Keratinocyte (primary cell): Measurements from ENCODE around the gene ME1. TPM values are rescaled to one million over a fixed set of nuclear protein-coding genes. Genes with fewer than 3 reads are reported as not detected.
A peak's percentile ranks its signal among the peaks of the same experiment; 100 is the strongest.

ENCODE experiments used
- DNase-seq: peaks from one replicate; pipeline ENCODE4 v3.0.0-alpha.2; 2011; ENCODE audit warnings: low read depth, missing footprints, low spot score
- FAIRE-seq: peaks from 2 replicates; lab custom pipeline; 2011; peaks lifted over from hg19 to GRCh38; lab: Jason Lieb, UNC
- H2AFZ ChIP-seq: 2 replicates; pipeline ENCODE4 v1.6.0; 2012; ENCODE audit warnings: low read length, control low read depth, inconsistent platforms; ENCODE audit not compliant: control insufficient read depth
- H3K27ac ChIP-seq: 2 replicates; pipeline ENCODE4 v1.5.1; 2011; ENCODE audit warnings: low read length; ENCODE audit not compliant: control insufficient read depth, insufficient read depth
- H3K27me3 ChIP-seq: 3 replicates; pipeline ENCODE4 v1.6.0; 2011; ENCODE audit warnings: low read length; ENCODE audit not compliant: control insufficient read depth, insufficient read depth; ENCODE audit errors: extremely low read depth
- H3K36me3 ChIP-seq, 2 experiments: 2 replicates in 1 of 2; 3 replicates in 1 of 2; pipeline ENCODE4 v1.5.1; 2011; ENCODE audit warnings: low read length in 2 of 2, mild to moderate bottlenecking in 1 of 2; ENCODE audit not compliant: control insufficient read depth in 2 of 2, insufficient read depth in 2 of 2; ENCODE audit errors: extremely low read depth in 1 of 2
- H3K4me1 ChIP-seq: 3 replicates; pipeline ENCODE4 v1.5.1; 2011; ENCODE audit warnings: low read length; ENCODE audit not compliant: control insufficient read depth, insufficient read depth; ENCODE audit errors: extremely low read depth
- H3K4me2 ChIP-seq: 3 replicates; pipeline ENCODE4 v1.6.0; 2011; ENCODE audit warnings: low read depth, low read length; ENCODE audit not compliant: control insufficient read depth, insufficient read depth; ENCODE audit errors: extremely low read depth
- H3K4me3 ChIP-seq, 3 experiments: fragments of 200-600 bp in 1 of 3; sonication (generic) in 1 of 3; 2 replicates in 2 of 3; 3 replicates in 1 of 3; pipeline ENCODE4 v1.5.1; 2011 to 2016; ENCODE audit warnings: low read length in 3 of 3, mild to moderate bottlenecking in 3 of 3, control low read depth in 2 of 3, inconsistent platforms in 1 of 3, low read depth in 1 of 3, mixed read lengths in 1 of 3, mixed run types in 1 of 3, moderate library complexity in 1 of 3; ENCODE audit not compliant: control insufficient read depth in 2 of 3, insufficient read depth in 2 of 3; ENCODE audit errors: extremely low read depth in 1 of 3
- H3K79me2 ChIP-seq: 2 replicates; pipeline ENCODE4 v1.6.0; 2012; ENCODE audit warnings: low read length; ENCODE audit not compliant: control insufficient read depth, insufficient read depth
- H3K9ac ChIP-seq: 3 replicates; pipeline ENCODE4 v1.6.0; 2011; ENCODE audit warnings: low read length; ENCODE audit not compliant: control insufficient read depth, insufficient read depth; ENCODE audit errors: extremely low read depth
- H3K9me1 ChIP-seq: 3 replicates; pipeline ENCODE4 v1.6.0; 2011; ENCODE audit warnings: low read length; ENCODE audit not compliant: control insufficient read depth, insufficient read depth; ENCODE audit errors: extremely low read depth
- H3K9me3 ChIP-seq: 2 replicates; pipeline ENCODE4 v1.5.1; 2012; ENCODE audit warnings: low read depth, low read length; ENCODE audit not compliant: control insufficient read depth
- H4K20me1 ChIP-seq: 3 replicates; pipeline ENCODE4 v1.6.0; 2011; ENCODE audit warnings: low read length; ENCODE audit not compliant: control insufficient read depth, insufficient read depth; ENCODE audit errors: extremely low read depth
- CTCF ChIP-seq, 3 experiments: IDR thresholded peaks in 1 of 3; conservative IDR thresholded peaks in 1 of 3; optimal IDR thresholded peaks in 1 of 3; 2 replicates in 2 of 3; 3 replicates in 1 of 3; pipeline versions ENCODE3 to v1.5.1; 2011; ENCODE audit warnings: low read length in 3 of 3, mild to moderate bottlenecking in 3 of 3, moderate library complexity in 2 of 3, control low read depth in 1 of 3, inconsistent platforms in 1 of 3; ENCODE audit not compliant: insufficient read depth in 2 of 3; ENCODE audit errors: extremely low read depth in 1 of 3
- EZH2 ChIP-seq: IDR thresholded peaks from one replicate; pipeline ENCODE4 v1.6.1; 2012; ENCODE audit warnings: inconsistent platforms, mild to moderate bottlenecking, low read length, moderate library complexity
- dilution Hi-C: fragments of 300-500 bp; cut with MboI; formaldehyde crosslinking; loops from one replicate; pipeline ENCODE4 v1.7.0; 2020; ENCODE audit warnings: low sequenced_read_pairs; ENCODE audit not compliant: extremely low pct_ligation_motif_present
- polyA plus RNA-seq, 5 experiments: library from polyadenylated mRNA; depleted of rRNA in 3 of 5; stranded (reverse) in 3 of 5; stranded (forward) in 1 of 5; unstranded in 1 of 5; fragments of >200 nt; gene quantifications; 1 replicate in 1 of 5; 2 replicates in 3 of 5; 3 replicates in 1 of 5; pipeline versions ENCODE4 v1.2.1 to v1.2.3, GENCODE V29; 2011 to 2012; ENCODE audit warnings: missing spikeins in 2 of 5, low read depth in 1 of 5, low replicate concordance in 1 of 5

ME1 gene
- polyA plus RNA-seq, 1 donor (not counting 4 experiments of a cell fraction or from before 2014, with no cell fraction given): 27.7 TPM

DNA sequence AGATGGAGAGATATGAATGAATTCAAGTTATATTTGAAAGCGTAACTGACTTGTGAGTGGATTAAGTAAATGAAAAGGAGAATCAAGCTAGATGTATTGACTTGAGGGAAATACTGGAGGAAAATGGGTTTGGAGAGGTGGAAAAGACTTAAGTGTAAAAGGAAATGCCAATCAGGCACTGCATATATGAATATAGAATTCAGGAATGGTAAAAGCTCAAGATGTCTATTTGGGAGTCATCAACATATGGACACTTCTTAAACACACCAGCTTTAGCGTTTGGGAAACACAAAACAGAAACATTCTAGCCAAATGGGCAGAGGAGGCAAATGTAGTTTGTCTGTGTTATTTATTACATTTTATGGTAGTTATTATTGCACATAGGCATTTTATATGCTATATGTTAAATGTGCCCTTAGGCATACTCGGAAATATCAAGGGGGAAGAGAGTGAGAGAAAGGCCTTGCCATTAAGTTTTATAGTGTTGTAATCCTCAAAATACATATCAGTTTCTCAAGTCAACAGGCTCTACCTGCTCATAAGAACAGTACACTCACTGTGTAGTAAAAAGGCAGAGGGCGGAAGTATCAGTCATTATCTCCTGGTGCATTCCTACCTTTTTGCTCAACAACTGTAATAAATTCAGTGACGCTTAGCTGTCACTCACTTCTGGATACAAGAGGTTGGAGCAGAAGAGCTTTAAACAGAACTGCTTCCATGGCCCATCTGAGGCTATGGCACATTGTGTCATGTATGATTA is 33.7 kb upstream of the ME1 start:
- no peaks in the 10 kb centered on the region for H3K79me2 ChIP-seq
- no peaks in the 10 kb centered on the region for H4K20me1 ChIP-seq
- no peaks in the 10 kb centered on the region for H3K36me3 ChIP-seq
- H2AFZ ChIP-seq: no peak overlapping the region
- no peak overlapping the region for H3K4me3 ChIP-seq
- peaks cover 7% of the 10 kb centered on the region for H3K4me1 ChIP-seq
- dilution Hi-C loops: no loop called here
- peak; percentile 67 for FAIRE-seq
- no peak overlapping the region for H3K9ac ChIP-seq
- peak overlapping the region; percentile 45 for H3K27ac ChIP-seq
- H3K4me2 ChIP-seq: peak overlapping the region; percentile 11
- no peak for TF ChIP-seq EZH2
- no peaks in the 10 kb centered on the region for H3K9me3 ChIP-seq
- DNase-seq: peak; percentile 53
- no peaks in the 10 kb centered on the region for H3K9me1 ChIP-seq
- H3K27me3 ChIP-seq: no peaks in the 10 kb centered on the region

- H3K27ac ChIP-seq: peak overlapping the region; percentile 45
- no peak overlapping the region for H3K4me3 ChIP-seq
These were observed 33.0 kb upstream of the ME1 start for GRCh38 chr6:83463886-83464285.

More at GRCh38 chr6:83463886-83464285, 33.0 kb upstream of the ME1 start:
- no peak for FAIRE-seq
- Histone ChIP-seq H3K27me3 (no peaks in the 10 kb centered on the region), H3K36me3 (no peaks in the 10 kb centered on the region), H3K4me2 (peak overlapping the region; percentile 11), H2AFZ (no peak overlapping the region), H4K20me1 (no peaks in the 10 kb centered on the region), H3K9me3 (no peaks in the 10 kb centered on the region), H3K9ac (no peak overlapping the region), H3K4me1 (peaks cover 7% of the 10 kb centered on the region), H3K9me1 (no peaks in the 10 kb centered on the region), H3K79me2 (no peaks in the 10 kb centered on the region)
- dilution Hi-C loops: no loop called here
- no peak for TF ChIP-seq CTCF (optimal IDR thresholded peaks at IDR 0.05 in 1 of 3, IDR thresholded peaks at IDR 0.05 in 1 of 3, conservative IDR thresholded peaks at IDR 0.05 in 1 of 3; ENCODE audit: extremely low read depth in 1 of 3, insufficient read depth in 2 of 3, low read length in 3 of 3)
- no peak for TF ChIP-seq EZH2
- peak; percentile 38 for DNase-seq
